A673 (cell line): ENCODE results near the gene AGT. TPM values are rescaled to one million over a fixed set of nuclear protein-coding genes. Genes with fewer than 3 reads are reported as not detected.

Experiments used
- BruUV-seq: library from RNA; stranded (reverse); fragments of 400-500 nt; replicated peaks from 2 replicates; lab custom pipeline; 2021; lab: Mats Ljungman, UMichigan
- CTCF ChIA-PET: fragments of 300-600 bp; sonication (Branson Sonifier 250); formaldehyde crosslinking; loops from one replicate; lab custom pipeline; 2022; ENCODE audit warnings: antibody characterized with exemption; lab: Charles Lee
- POLR2A ChIA-PET: fragments of 300-600 bp; sonication (Branson Sonifier 250); formaldehyde crosslinking; loops from one replicate; lab custom pipeline; 2022; ENCODE audit warnings: antibody characterized with exemption; ENCODE audit not compliant: low non-redundant PET; lab: Charles Lee
- DNase-seq: peaks from one replicate; pipeline ENCODE4 v3.0.0-alpha.2; 2015; ENCODE audit warnings: low spot score
- H3K27ac ChIP-seq: fragments of 200-600 bp; sonication (generic); 2 replicates; pipeline ENCODE4 v1.5.1; 2016; ENCODE audit warnings: mixed run types, low read depth, mild to moderate bottlenecking, mixed read lengths, antibody characterized with exemption, low read length; ENCODE audit not compliant: poor library complexity, severe bottlenecking
- H3K27me3 ChIP-seq: fragments of 200-600 bp; sonication (generic); replicated peaks from 2 replicates; pipeline ENCODE4 v1.6.1; 2017; ENCODE audit warnings: mixed run types, low read depth, mild to moderate bottlenecking, mixed read lengths, antibody characterized with exemption, low read length; ENCODE audit not compliant: insufficient read depth, poor library complexity
- H3K36me3 ChIP-seq: fragments of 200-600 bp; sonication (generic); 2 replicates; pipeline ENCODE4 v1.6.1; 2016; ENCODE audit warnings: mixed run types, mild to moderate bottlenecking, mixed read lengths, antibody characterized with exemption, low read length; ENCODE audit not compliant: insufficient read depth, poor library complexity, severe bottlenecking
- H3K4me1 ChIP-seq: fragments of 200-600 bp; sonication (generic); 2 replicates; pipeline ENCODE4 v1.6.1; 2017; ENCODE audit warnings: mixed run types, mild to moderate bottlenecking, mixed read lengths, antibody characterized with exemption, low read length; ENCODE audit not compliant: insufficient read depth, poor library complexity, severe bottlenecking
- H3K4me3 ChIP-seq: fragments of 200-600 bp; sonication (generic); 2 replicates; pipeline ENCODE4 v1.5.1; 2016; ENCODE audit warnings: low read depth, mixed run types, mild to moderate bottlenecking, mixed read lengths, low read length; ENCODE audit not compliant: poor library complexity, severe bottlenecking
- H3K9me3 ChIP-seq: fragments of 200-600 bp; sonication (generic); 2 replicates; pipeline ENCODE4 v1.6.1; 2016; ENCODE audit warnings: mixed run types, low read depth, mild to moderate bottlenecking, mixed read lengths, antibody characterized with exemption, low read length; ENCODE audit not compliant: poor library complexity, severe bottlenecking
- CTCF ChIP-seq: fragments of 300-800, 200-600 bp; sonication (generic); conservative IDR thresholded peaks from 2 replicates; pipeline ENCODE4 v1.5.1; 2017; ENCODE audit warnings: low read depth, mild to moderate bottlenecking, antibody characterized with exemption, low read length, moderate library complexity, mixed read lengths
- EZH2 ChIP-seq: fragments of 200-600 bp; sonication (generic); IDR thresholded peaks from 2 replicates; pipeline ENCODE4 v1.6.1; 2017; ENCODE audit warnings: borderline replicate concordance, low read depth, mild to moderate bottlenecking, mixed read lengths, antibody characterized with exemption, low read length; ENCODE audit not compliant: poor library complexity, severe bottlenecking
- intact Hi-C: fragments of 100-400 bp; cut with micrococcal nuclease; formaldehyde crosslinking; loops from one replicate; pipeline ENCODE4 v1.10.0; 2022; ENCODE audit not compliant: unreplicated experiment
- total RNA-seq: library from RNA; stranded (reverse); gene quantifications from 2 replicates; pipeline ENCODE4 v1.2.3, GENCODE V29; 2021

AGT gene
- total RNA-seq, 1 experiment from 2014 or later = not detected

GRCh38 chr1:230694464-230694863, 19.5 kb downstream of the AGT start:
- Histone ChIP-seq H3K27me3 (no peaks in the 10 kb centered on the region), H3K4me3 (no peak overlapping the region), H3K36me3 (peaks cover 25% of the 10 kb centered on the region), H3K27ac (no peak overlapping the region), H3K4me1 (no peaks in the 10 kb centered on the region), H3K9me3 (no peaks in the 10 kb centered on the region)
- no peak for DNase-seq
- no TSS peak for BruUV-seq
- CTCF ChIA-PET = no interaction called here
- POLR2A ChIA-PET = no interaction called here
- no peak for TF ChIP-seq CTCF
- no peak for TF ChIP-seq EZH2
- intact Hi-C loops = no loop called here

GRCh38 chr1:230693777-230694176, 20.1 kb downstream of the AGT start:
- no TSS peak for BruUV-seq
- POLR2A ChIA-PET = no interaction called here
- DNase-seq = no peak
- H3K9me3 ChIP-seq = no peaks in the 10 kb centered on the region
- no peak overlapping the region for H3K4me3 ChIP-seq
- H3K27me3 ChIP-seq = no peaks in the 10 kb centered on the region
- CTCF ChIA-PET = no interaction called here
- H3K36me3 ChIP-seq = peaks cover 25% of the 10 kb centered on the region
- intact Hi-C loops = no loop called here
- H3K4me1 ChIP-seq = no peaks in the 10 kb centered on the region
- H3K27ac ChIP-seq = no peak overlapping the region
- no peak for TF ChIP-seq CTCF
- TF ChIP-seq EZH2 = no peak

GRCh38 chr1:230693221-230693620, 20.7 kb downstream of the AGT start:
- no peaks in the 10 kb centered on the region for H3K27me3 ChIP-seq
- ChIA-PET POLR2A (no interaction called here), CTCF (no interaction called here)
- H3K9me3 ChIP-seq = no peaks in the 10 kb centered on the region
- H3K36me3 ChIP-seq = peaks cover 30% of the 10 kb centered on the region
- DNase-seq = no peak
- no peak overlapping the region for H3K4me3 ChIP-seq
- no TSS peak for BruUV-seq
- TF ChIP-seq EZH2 (no peak), CTCF (no peak)
- intact Hi-C loops = no loop called here
- H3K4me1 ChIP-seq = no peaks in the 10 kb centered on the region
- no peak overlapping the region for H3K27ac ChIP-seq
